GM19099 (cell line): ENCODE results near the gene GSDME.
A peak's percentile ranks its signal among the peaks of the same experiment; 100 is the strongest.

Experiments
- POLR2A ChIP-seq: IDR thresholded peaks from 3 replicates; pipeline ENCODE4 v1.6.1; 2011; ENCODE audit warnings: low read depth; ENCODE audit not compliant: insufficient read length; ENCODE audit errors: extremely low read depth

Gene GSDME

DNA sequence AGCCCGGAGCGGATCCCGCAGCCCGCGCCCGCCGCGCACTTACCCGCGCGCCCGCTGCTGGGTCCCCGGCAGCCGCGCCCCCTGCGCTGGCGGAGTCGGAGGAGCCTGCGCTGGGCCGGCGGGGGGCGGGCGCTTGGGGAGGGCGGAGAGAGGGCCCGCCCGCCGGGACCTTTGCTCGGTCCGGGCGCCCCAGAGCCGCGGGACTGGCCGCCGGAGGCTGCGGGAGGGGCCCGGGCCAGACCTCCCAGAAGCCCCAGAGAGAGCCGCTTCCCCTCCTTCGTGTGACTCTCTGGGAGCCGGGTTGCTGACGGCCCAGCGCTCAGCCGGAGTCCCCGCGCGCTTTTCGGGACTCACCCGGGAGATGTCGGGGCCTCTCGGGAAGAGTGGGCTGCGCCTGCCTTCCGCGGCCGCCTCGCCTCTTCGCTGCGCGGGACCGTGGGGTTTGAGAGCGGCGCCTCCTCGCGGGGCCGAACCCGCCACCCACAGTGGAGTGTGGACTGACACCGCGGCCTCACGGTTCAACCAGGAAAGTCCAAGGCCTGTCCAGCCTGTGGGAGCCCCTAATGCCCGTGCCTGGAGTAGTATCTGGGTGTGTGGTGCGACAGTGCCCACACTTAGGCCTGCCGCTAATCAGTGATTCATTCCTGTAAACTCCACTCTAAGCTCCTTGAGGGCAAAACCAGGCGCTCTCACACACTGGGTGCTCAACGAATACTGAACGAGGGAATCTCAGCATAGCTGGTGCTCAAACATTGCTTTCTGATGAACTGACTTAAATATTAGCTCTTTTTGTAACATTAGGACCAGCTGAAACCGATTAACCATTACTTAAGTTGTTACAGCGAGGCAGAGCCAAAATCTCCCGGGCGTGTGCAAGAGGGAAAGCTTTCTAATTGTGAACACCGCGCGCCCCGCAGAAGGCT, at the start of gene GSDME:
TSS of gene GSDME (minus strand) at position 112 of the 923 bp plus-strand sequence. CDS start 7,690 bp downstream, outside the sequence.
- TF ChIP-seq POLR2A, result peak; percentile 57

DNA sequence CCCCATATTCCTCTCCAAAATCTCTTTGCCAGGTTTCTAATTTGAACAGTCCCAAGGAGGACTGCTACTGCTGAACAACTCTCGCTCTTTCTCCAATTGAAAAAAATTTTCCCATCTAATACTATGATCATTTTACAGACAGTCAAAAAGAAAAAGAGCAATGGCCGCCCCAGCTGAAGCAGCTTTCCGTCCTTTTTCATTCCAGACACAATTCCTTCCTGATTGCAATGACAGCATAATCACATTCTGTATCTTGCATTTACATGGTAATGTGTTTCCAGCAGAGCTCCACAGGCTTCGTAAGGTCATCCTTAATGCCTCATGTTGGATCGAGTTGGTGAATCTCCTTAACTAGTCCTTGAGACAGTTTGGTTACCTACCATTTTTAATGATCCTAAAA, 45.0 kb upstream of the GSDME start:
- TF ChIP-seq POLR2A, result no peak

DNA sequence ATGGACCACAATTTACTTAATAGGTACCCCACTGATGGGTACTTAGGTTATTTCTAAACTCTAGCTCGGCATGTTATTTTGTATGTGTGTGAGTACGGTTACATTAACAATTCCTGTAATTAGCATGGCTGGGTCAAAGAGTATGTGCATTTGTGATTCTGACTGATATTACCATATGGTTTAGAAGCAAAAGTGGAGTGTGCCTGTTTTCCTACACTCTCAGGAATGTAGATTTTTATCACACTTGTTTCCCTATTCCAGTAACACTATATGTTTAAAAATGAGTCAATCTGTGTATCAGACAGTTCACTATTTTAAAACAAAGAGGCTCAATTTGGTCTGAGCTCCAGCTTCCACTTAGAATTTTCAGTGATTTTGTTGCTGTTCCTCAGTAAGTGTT, 44.6 kb upstream of the GSDME start:
- no peak for TF ChIP-seq POLR2A

DNA sequence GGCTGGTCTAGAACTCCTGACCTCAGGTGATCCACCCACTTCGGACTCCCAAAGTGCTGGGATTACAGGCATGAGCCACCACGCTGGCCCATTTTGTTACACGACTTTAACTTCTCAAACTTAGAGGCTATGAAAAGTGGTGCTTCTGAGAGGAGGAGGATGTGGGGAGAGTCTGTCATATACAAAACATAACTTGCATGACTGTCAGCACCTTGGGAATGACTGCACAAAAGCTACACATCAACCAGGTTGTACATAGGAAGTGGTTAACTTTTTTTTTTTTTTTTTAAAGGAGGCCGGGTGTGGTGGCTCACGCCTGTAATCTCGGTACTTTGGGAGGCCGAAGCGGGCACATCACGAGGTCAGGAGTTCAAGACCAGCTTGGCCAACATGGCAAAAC, 43.4 kb upstream of the GSDME start:
- TF ChIP-seq POLR2A, result no peak

DNA sequence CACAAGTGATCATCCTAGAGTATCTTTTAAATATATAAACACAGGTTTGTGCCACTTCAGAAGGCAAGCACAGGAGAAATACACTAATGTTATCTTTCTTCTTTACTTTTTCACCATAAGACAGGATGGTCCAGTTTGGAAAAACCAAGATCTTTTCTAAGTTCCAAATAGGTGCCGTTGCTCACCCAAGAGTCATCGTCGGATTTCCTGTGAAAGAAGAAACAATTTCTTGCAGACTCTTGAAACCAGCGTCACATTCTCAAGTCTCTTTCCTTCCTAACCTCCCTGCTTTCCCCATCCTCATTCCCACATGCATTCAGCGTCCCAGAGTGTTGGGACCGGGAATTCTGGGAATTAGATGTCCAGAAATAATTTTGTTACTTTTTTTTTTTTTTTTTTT, 42.8 kb upstream of the GSDME start:
- TF ChIP-seq POLR2A, result no peak

DNA sequence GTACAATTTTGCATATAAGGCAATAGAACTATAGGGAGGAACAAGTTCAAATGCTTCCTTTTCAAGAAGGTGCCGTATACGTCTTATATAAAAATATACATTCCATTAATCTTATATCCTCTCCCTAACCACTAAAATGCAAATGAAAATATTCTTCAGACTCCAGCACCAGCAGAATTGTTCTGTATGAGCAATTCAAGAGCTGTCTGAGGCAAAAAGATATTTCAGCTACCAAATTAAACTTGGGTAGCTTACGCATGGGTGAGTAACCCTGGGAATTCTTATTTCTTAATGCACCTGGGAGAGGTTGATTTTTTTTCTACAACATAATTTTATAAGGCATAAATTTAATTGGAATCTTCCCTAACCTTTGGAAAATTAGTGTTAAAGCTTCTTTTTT, 42.2 kb upstream of the GSDME start:
- TF ChIP-seq POLR2A, result no peak

DNA sequence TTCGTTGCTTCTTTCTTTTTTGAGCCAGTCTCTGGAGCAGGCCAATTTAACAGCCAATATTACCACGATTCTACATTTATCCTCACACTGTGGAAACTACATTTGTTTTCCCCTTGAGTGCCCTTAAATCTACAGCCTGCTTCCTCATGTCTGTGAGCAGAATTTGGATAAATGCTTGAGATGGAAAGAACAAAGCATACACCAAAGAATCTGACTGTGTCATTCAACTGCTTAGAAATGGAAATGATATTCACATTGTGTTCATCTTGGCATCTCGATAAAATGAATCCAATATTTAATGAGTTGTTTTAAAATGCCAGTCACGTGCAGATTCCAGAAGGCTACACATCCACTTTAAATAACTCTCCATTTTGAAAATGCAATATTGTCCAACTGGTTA, 41.0 kb upstream of the GSDME start:
- TF ChIP-seq POLR2A, result no peak

DNA sequence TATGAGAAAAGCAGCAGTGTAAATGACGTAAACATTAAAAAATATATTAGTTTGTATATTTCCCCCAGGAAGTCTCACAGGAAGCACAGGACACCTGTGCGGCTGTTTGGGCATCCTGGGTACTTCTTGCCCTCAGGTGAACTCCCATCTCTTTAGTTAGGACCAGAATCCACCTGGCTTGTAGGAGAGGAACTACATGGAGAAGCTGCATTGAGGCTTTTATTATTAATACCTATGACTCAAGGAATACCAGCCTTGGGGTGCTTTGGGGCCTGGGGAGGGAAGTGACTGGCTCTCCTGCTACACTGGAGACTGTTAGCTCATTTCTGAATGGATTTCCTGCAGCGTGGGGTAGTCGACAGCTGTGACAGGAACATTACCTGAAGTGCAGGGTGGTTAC, 40.0 kb upstream of the GSDME start:
- TF ChIP-seq POLR2A, result no peak

DNA sequence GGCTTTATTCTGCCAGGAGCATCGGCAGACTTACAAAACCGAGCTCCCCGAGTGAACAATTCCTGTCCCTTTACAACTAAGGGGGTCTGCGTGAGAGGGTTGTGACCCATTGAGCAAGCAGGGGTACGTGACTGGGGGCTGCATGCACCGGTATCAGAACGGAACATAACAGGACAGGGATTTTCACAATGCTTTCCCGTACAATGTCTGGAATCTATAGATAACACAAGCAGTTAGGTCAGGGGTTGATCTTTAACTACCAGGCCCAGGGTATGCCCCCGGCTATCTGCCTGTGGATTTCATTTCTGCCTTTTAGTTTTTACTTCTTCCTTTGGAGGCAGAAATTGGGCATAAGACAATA, 38.1 kb upstream of the GSDME start:
- TF ChIP-seq POLR2A, result no peak

DNA sequence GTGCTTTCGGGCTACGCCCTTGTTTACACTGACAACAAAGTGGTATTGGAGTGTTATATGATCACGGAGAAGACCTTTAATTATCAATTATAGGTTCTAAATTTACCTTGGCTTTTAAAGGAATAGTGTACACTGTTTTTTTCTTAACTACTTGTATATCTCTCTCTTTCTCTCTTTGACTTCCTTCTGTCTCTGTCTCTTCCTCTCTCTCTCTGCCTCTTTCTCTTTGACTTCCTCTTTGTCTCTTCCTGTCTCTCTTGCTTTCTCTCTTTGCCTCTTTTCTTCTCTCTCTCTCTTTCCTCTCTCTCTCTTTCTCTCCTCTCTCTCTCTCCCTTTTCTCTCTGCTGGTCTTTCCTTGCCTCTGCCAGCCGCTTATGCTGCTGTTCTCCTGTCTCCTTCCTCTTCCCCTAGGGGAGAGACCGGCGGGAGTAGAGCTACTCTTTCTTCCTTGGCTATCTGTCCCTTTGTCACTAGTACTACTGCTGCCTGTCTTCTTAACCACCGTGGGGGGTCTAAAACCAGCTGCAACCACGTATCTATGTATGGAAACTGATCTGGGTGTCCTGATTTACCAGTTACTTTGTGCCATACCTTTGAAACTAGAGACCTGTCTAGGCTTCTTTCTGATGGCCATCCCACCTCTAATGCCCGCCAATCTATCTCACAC, 36.9 kb upstream of the GSDME start:
- TF ChIP-seq POLR2A, result no peak

DNA sequence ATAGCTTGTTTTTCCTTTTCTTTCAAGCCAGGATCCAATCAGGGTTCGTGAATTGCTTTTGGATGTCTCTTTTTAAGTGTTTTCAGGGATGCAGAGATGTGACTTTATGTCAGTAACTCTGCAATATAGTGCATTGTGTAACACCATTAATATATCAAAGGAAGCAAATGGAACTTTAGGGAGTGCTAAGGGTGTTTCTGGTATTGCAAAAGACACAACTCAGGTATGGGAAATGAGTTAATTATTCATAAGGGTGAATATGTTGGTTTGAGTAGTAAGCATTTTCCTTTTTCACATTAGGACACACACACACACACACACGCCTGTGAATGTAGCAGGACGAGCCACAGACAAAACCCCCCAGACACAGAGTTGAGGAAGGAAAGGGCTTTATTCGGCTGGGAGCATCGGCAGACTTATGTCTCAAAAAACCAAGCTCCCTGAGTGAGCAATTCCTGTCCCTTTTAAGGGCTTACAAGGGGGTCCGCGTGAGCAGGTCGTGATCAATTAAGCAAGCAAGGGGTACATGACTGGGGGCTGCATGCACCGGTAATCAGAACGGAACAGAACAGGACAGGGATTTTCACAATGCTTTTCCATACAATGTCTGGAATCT, 31.8 kb upstream of the GSDME start:
- no peak for TF ChIP-seq POLR2A

DNA sequence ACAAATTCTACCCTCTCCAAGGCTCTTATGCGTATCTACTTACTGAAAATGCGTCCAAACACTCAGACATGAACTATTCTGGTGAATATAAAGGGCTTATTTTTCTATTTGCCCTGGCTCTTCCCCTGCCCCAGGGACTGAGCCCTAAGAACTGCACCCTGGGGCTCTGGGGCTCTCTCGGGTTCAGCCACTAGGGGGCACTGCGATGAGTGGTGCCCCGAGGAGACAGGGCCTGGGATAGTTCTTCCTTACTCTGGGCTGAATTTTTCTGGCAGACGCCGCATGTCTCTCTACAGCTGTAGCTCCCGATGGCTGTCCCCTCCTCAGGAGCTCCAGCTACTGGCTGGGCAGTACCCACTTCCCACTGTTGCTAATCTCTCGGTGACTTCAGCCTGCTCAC, 30.8 kb upstream of the GSDME start:
- TF ChIP-seq POLR2A, result no peak

DNA sequence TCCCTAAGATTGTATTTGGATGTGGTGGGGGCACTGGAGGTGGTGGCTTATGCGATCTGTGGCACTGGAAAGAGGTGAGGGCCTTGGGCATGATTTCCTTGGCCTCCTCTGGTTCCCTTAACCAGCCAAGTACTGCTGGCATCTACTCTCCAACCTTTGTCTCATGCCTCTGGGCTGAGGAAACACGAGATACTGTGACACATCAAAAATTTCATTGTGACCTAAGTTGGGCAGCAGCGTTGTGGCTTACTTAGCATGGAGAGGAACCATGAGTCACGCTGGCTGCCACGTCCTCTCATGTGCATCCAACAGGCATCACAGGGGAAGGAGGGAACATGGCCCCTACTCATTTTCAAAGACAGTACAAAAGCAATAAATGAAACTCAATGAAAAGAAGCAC, 29.7 kb upstream of the GSDME start:
- no peak for TF ChIP-seq POLR2A

DNA sequence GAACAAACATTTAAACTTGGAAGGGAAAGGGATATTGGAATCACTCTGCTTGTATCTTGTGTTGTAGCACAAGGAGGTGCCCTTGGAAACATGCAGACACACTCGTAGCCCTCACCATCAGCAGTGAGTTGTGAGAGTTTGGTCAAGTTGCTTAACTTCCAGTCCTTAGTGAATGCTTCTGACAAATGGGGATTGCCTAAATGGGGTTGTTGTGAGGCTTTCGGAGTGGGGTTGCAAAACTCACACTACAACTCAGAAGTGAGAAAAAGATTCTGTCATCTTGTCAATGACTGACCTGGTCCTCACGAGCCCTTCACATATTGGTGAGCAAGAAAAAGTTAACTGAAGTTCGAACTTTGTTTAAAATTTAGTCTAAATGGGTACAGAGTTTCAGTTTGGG, 29.0 kb upstream of the GSDME start:
- TF ChIP-seq POLR2A, result no peak

DNA sequence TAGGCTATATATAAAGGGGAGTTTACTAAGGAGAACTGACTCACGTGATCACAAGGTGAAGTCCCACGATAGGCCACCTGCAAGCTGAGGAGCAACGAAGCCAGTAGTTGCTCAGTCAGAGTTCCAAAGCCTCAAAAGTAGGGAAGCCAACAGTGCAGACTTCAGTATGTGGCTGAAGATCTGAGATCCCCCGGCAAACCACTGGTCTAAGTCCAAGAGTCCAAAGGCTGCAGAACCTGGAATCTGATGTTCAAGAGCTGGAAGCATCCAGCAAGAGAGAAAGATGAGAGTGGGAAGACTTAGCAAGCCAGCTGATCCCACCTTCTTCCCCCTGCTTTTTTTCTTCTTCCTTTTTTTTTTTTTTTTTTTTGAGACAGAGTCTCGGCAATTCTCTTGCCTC, 27.0 kb upstream of the GSDME start:
- TF ChIP-seq POLR2A, result no peak

DNA sequence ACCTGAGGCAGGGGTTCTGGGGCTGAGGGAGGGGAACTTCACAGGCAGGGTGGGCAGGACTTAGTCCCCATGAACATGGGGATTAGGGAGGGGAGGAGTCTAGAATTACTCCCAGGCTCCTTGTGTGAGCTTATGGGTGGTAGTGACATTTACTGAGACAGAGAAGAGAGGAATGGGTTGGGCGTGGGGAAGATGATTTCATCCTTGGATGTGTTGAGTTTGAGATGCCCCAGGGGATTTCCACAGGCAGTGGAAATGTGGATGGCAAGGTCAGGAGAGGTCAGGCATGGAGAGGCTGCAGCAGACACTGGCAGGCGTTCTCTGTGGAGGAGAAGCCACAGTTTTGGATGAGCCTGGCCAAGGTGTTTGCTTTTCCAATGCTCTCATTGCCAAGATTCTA, 26.4 kb upstream of the GSDME start:
- TF ChIP-seq POLR2A, result no peak
